HCT116 (cell line): ENCODE measurements around the gene STIM1.

Source experiments
- EGR1 ChIP-seq: IDR thresholded peaks from 2 replicates; pipeline ENCODE4 v1.6.1; 2012; ENCODE audit warnings: low read depth
- EZH2 ChIP-seq: fragments of 200-600 bp; sonication (generic); IDR thresholded peaks from 2 replicates; pipeline ENCODE4 v1.6.1; 2017; ENCODE audit warnings: antibody characterized with exemption, mixed run types
- POLR2A ChIP-seq: IDR thresholded peaks from 2 replicates; pipeline ENCODE4 v1.7.0; 2011; ENCODE audit warnings: borderline replicate concordance; ENCODE audit not compliant: insufficient read depth, insufficient read length; ENCODE audit errors: extremely low read depth
- SRF ChIP-seq: IDR thresholded peaks from 2 replicates; pipeline ENCODE4 v1.6.1; 2012; ENCODE audit warnings: low read depth
- TF ChIP-seq, protein P1 (sequence below): IDR thresholded peaks from 2 replicates; pipeline ENCODE4 v1.6.1; 2012; ENCODE audit warnings: low read depth
- TF ChIP-seq, protein P2 (sequence below), 3 experiments: fragments of 200-600 bp in 1 of 3; sonication (generic) in 1 of 3; IDR thresholded peaks in 2 of 3; conservative IDR thresholded peaks in 1 of 3; 2 replicates each; pipeline ENCODE4 v1.5.1; 2012 to 2017; ENCODE audit warnings: low read depth in 2 of 3, low read length in 2 of 3, antibody characterized with exemption in 1 of 3, borderline replicate concordance in 1 of 3, control low read depth in 1 of 3, mild to moderate bottlenecking in 1 of 3, mixed read lengths in 1 of 3, mixed run types in 1 of 3, moderate library complexity in 1 of 3; ENCODE audit not compliant: insufficient read depth in 1 of 3

DNA sequence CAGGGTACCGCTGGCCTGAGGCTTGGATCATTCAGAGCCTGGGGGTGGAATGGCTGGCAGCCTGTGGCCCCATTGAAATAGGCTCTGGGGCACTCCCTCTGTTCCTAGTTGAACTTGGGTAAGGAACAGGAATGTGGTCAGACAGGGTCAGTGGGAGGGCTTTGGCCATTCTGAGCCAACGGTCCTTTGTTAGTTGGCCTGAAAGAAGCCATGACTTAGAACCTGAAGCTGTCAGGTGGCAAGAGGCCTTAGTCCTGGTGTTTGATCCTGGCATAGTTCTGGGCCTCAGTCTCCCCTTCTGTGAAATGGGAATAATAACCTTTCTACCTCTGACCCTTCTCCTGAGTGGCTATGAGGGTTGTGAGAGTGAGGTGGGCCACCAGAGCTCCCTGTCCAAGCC is 38.8 kb upstream of the STIM1 start:
- no peak for TF ChIP-seq SRF
- TF ChIP-seq EZH2 = no peak
- TF ChIP-seq POLR2A = no peak
- no peak for TF ChIP-seq EGR1
- TF ChIP-seq, protein P1, sequence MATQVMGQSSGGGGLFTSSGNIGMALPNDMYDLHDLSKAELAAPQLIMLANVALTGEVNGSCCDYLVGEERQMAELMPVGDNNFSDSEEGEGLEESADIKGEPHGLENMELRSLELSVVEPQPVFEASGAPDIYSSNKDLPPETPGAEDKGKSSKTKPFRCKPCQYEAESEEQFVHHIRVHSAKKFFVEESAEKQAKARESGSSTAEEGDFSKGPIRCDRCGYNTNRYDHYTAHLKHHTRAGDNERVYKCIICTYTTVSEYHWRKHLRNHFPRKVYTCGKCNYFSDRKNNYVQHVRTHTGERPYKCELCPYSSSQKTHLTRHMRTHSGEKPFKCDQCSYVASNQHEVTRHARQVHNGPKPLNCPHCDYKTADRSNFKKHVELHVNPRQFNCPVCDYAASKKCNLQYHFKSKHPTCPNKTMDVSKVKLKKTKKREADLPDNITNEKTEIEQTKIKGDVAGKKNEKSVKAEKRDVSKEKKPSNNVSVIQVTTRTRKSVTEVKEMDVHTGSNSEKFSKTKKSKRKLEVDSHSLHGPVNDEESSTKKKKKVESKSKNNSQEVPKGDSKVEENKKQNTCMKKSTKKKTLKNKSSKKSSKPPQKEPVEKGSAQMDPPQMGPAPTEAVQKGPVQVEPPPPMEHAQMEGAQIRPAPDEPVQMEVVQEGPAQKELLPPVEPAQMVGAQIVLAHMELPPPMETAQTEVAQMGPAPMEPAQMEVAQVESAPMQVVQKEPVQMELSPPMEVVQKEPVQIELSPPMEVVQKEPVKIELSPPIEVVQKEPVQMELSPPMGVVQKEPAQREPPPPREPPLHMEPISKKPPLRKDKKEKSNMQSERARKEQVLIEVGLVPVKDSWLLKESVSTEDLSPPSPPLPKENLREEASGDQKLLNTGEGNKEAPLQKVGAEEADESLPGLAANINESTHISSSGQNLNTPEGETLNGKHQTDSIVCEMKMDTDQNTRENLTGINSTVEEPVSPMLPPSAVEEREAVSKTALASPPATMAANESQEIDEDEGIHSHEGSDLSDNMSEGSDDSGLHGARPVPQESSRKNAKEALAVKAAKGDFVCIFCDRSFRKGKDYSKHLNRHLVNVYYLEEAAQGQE = no peak
- TF ChIP-seq, protein P2, sequence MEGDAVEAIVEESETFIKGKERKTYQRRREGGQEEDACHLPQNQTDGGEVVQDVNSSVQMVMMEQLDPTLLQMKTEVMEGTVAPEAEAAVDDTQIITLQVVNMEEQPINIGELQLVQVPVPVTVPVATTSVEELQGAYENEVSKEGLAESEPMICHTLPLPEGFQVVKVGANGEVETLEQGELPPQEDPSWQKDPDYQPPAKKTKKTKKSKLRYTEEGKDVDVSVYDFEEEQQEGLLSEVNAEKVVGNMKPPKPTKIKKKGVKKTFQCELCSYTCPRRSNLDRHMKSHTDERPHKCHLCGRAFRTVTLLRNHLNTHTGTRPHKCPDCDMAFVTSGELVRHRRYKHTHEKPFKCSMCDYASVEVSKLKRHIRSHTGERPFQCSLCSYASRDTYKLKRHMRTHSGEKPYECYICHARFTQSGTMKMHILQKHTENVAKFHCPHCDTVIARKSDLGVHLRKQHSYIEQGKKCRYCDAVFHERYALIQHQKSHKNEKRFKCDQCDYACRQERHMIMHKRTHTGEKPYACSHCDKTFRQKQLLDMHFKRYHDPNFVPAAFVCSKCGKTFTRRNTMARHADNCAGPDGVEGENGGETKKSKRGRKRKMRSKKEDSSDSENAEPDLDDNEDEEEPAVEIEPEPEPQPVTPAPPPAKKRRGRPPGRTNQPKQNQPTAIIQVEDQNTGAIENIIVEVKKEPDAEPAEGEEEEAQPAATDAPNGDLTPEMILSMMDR (IDR thresholded peaks at IDR 0.05 in 2 of 3, conservative IDR thresholded peaks at IDR 0.05 in 1 of 3; ENCODE audit: borderline replicate concordance in 1 of 3, insufficient read depth in 1 of 3, low read depth in 2 of 3, low read length in 2 of 3) = no peak
